GM21526 (cell line): Measurements from ENCODE around the gene SLC4A3.
"Not testable (repeated sequence)": the region's sequence is repeated elsewhere in the genome, so short reads cannot be mapped to it uniquely, and the experiment has no call there.

Source experiments
- ATAC-seq: cut with Tn5 transposase; IDR thresholded peaks from one replicate; pipeline ENCODE4 v1.9.1; 2021; ENCODE audit warnings: moderate library complexity; ENCODE audit not compliant: unreplicated experiment, low FRiP score

SLC4A3 gene

DNA sequence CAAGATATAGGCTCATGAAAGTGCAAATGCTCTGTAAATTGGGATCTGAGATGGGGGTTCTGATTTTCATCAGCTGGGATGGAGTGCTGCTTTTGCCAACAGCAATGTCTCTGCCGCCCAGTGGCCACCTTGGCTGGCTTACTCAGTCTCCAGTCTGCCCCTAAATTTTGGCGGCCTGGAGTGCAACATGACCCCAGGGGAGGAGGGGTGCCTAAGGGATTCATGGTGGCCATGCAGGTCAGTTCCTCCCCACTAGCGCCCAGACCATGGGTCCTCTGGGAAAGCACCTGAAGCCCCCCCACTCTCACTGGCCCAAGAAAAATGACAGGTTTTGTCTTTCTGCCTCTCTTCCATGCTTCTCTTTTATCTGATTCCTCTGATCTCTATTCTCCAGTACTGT, 45.0 kb downstream of the SLC4A3 start:
- ATAC-seq: no peak

GRCh38 chr2:219675221-219675620, 47.8 kb downstream of the SLC4A3 start:
- ATAC-seq: no peak

GRCh38 chr2:219676586-219676985, 49.2 kb downstream of the SLC4A3 start:
- ATAC-seq: no peak

GRCh38 chr2:219679041-219679440, 51.6 kb downstream of the SLC4A3 start:
- no peak for ATAC-seq

DNA sequence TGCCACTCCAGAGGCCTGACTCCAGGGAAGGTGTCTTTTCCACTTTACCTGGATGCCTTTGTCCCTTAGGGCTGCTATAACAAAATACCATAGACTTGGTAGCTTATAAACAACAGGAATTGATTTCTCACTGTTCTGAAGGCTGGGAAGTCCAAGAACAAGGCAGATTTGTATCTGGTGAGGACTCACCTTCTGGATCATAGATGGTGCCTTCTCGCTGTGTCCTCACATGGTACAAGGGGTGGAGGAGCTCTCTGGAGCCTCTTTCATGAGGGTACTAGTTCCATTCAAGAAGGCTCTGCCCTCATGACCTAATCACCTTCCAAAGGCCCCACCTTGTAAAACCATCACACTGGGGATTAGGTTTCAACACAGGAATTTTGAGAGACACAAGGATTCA, 52.1 kb downstream of the SLC4A3 start:
- no peak for ATAC-seq

DNA sequence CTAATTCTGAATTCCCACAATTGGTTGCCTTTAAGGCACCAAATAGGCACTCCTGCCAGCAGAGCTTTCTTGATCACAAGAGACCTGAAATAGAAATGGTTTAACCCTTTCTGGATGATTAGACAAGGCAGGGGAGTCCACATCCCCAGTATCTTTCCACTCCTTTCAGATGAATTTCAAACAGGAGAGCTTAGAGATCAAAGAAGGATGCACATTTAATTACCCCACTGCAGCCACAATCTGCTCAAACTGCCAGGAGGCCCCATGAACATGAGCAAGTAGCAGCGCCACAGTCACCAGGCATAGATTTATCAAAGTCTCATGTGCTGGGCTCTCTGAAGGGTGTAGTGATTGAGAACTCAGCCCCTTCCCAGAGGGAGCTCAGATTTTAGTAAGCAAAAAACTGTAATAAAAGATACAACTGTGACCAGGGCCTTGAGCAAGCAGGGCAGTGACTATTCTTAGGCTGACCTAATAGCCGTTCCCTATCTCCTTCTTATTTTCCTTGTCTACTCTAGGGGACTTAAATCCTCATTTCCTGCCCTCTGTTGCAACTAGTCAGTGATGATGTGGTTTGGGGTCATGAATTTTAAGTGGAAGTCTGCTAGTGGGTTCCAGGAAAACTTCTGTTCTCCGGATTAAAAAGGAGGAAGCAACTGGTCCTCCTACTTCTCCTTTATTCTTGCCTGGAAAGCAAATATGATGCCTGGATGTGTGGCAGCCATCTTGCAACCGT, 53.7 kb downstream of the SLC4A3 start:
- no peak for ATAC-seq

DNA sequence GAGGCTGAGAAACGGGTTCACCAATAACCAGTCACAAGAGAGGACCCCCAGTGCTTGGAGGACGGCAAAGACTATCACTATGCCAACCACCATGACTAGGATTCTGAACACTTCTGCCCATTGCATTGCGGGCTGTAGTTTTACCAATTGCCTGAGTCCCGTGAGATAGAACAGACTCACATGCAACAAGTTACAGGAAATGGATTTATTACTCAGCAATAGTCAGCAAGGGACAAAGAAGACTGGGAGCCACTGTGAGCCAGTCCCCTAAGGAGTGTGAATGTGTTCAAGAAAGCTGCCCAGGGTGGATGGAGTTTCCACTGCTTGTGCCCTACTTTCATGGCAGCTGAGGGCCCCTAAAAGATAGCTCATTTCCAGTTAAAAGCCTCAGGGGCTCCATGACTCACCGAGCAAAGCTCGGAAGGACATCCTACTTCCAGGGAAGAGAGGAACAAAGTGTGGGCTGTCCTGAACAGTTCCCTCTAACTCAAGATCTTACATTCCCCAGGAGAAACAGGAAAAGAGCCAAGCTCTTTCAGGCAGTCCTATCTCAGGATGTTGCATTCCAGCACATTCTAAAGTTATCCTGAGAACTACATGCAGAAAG, 54.4 kb downstream of the SLC4A3 start:
- no peak for ATAC-seq

GRCh38 chr2:219683474-219683873, 56.0 kb downstream of the SLC4A3 start:
- ATAC-seq: not testable (repeated sequence)

GRCh38 chr2:219684721-219685689, 57.6 kb downstream of the SLC4A3 start:
- ATAC-seq: peak; percentile 99

- ATAC-seq: no peak
These were observed 59.8 kb downstream of the SLC4A3 start for GRCh38 chr2:219687272-219687671.

DNA sequence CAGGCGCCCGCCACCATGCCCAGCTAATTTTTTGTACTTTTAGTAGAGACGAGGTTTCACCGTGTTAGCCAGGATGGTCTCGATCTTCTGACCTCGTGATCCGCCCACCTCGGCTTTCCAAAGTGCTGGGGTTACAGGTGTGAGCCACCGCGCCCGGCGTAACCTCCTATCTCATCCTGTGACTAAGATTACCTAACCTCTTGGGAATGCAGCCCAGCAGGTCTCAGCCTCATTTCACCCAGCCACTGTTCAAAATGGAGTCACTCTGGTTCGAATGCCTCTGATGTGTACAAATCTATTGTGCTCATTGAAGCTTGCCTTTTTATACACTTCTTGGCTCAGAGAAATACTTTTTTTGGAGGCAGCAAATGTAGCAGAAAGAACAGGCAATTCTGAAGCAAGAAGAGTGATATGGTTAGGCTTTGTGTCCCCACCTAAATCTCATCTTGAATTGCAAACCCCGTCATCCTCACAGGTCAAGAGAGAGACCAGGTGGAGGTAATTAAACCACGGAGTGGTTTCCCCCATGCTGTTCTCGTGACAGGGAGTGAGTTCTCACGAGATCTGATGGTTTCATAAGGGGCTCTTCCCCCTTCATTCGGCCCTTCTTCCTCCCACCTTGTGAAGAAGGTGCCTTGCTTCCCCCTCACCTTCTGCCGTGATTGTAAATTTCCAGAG, 60.6 kb downstream of the SLC4A3 start:
- no peak for ATAC-seq

- no peak for ATAC-seq
These were observed 61.4 kb downstream of the SLC4A3 start for GRCh38 chr2:219688560-219689445.

DNA sequence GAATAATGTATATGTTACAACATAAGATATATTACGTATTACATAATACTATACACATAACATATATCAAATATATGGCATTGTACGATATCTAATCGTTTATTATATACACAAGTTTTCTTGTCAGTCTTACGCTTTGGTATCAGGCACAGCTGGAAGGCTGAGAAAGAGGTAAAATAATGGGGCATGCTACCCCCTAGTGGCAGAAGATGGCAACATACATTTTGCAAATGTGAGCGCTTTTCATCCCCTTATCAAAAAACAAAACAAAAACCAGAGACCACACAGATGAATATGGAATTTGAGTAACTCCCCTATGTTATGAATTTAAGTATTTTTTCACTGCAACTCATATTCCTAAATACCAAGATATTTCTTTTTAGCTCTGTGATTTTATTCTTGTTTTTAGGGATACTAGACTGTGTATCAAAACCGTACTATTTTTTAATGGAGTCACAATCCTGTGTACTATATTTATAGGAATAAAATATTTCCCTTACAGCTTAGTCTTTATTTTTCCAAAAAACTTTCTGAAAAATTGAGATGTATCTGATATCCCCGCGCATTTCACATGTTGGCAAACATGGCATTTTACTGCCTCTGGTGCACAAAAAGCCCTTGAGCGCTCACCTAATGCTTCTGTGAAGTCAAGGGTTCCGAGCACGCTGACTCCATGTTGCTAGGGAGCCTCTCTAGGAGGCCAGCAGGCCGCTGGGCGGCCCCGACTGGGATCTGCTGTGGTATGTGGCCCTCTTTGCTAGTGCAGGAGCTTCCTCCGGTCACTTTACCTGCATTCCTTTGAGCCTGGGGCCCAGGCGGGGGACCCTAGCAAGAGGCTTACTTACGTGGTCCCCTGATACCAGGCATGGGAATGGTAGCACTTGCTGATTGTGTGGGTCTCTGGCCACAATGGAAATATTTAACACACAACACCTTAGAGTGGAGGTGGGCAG, 62.5 kb downstream of the SLC4A3 start:
- ATAC-seq: no peak

GRCh38 chr2:219691571-219691970, 64.1 kb downstream of the SLC4A3 start:
- no peak for ATAC-seq
